ENCODE measurements around the gene RNU1-2.
"Not testable (repeated sequence)": the region's sequence is repeated elsewhere in the genome, so short reads cannot be mapped to it uniquely, and the experiment has no call there.

The RNU1-2 gene

GRCh38 chr1:16927256-16927655, 31.5 kb downstream of the RNU1-2 start:
- no peak for DNase-seq

- DNase-seq = no peak
Observed at GRCh38 chr1:16927711-16928485, 32.1 kb downstream of the RNU1-2 start.

- DNase-seq = not testable (repeated sequence)
Observed at GRCh38 chr1:16929146-16930041, 33.6 kb downstream of the RNU1-2 start.

GRCh38 chr1:16931206-16931934, 35.6 kb downstream of the RNU1-2 start:
- not testable (repeated sequence) for DNase-seq

- not testable (repeated sequence) for DNase-seq
Observed at GRCh38 chr1:16933945-16934344, 38.2 kb downstream of the RNU1-2 start.

GRCh38 chr1:16936580-16936979, 40.8 kb downstream of the RNU1-2 start:
- DNase-seq = not testable (repeated sequence)

GRCh38 chr1:16938351-16939321, 42.9 kb downstream of the RNU1-2 start:
- no peak for DNase-seq

- not testable (repeated sequence) for DNase-seq
Observed at GRCh38 chr1:16939386-16940180, 43.8 kb downstream of the RNU1-2 start.

- DNase-seq = no peak
Observed at GRCh38 chr1:16944038-16944437, 48.3 kb downstream of the RNU1-2 start.

- not testable (repeated sequence) for DNase-seq
Observed at GRCh38 chr1:16945512-16945911, 49.7 kb downstream of the RNU1-2 start.

All from fibroblast of skin of right biceps (primary cell).